Panc1 (cell line): ENCODE results near the gene PLAAT4. TPM values are rescaled to one million over a fixed set of nuclear protein-coding genes. Genes with fewer than 3 reads are reported as not detected.

Experiments
- ATAC-seq: fragments of 200-7000 bp; cut with Tn5 transposase; 2 replicates; pipeline ENCODE4 v1.9.1; 2020; ENCODE audit warnings: mild to moderate bottlenecking, moderate library complexity
- BruUV-seq: library from RNA; stranded (reverse); fragments of 400-500 nt; replicated peaks from 2 replicates; lab custom pipeline; 2021; lab: Mats Ljungman, UMichigan
- CTCF ChIA-PET: fragments of 300-600 bp; sonication (Branson Sonifier 250); formaldehyde crosslinking; loops from one replicate; lab custom pipeline; 2022; ENCODE audit warnings: antibody characterized with exemption; lab: Charles Lee
- POLR2A ChIA-PET: fragments of 300-600 bp; sonication (Branson Sonifier 250); formaldehyde crosslinking; loops from one replicate; lab custom pipeline; 2022; ENCODE audit warnings: antibody characterized with exemption; lab: Charles Lee
- DNase-seq: peaks from one replicate; pipeline ENCODE4 v3.0.0-alpha.2; 2010; ENCODE audit warnings: low read depth, low spot score
- H3K27ac ChIP-seq: 2 replicates; pipeline ENCODE4 v1.5.1; 2011; ENCODE audit warnings: mild to moderate bottlenecking, low read length, inconsistent platforms
- H3K27me3 ChIP-seq: fragments of 200-500 bp; sonication (Bioruptor generic); 2 replicates; pipeline ENCODE4 v1.6.0; 2014; ENCODE audit warnings: low read length, inconsistent platforms; ENCODE audit not compliant: control insufficient read depth, insufficient read depth
- H3K36me3 ChIP-seq: fragments of 200-500 bp; sonication (Bioruptor generic); 2 replicates; pipeline ENCODE4 v1.5.1; 2014; ENCODE audit warnings: inconsistent platforms, mild to moderate bottlenecking, low read length, moderate library complexity; ENCODE audit not compliant: control insufficient read depth, insufficient read depth
- H3K4me1 ChIP-seq: 2 replicates; pipeline ENCODE4 v1.5.1; 2011; ENCODE audit warnings: inconsistent platforms, mild to moderate bottlenecking, low read length, moderate library complexity; ENCODE audit not compliant: control insufficient read depth, insufficient read depth
- H3K4me3 ChIP-seq, 2 experiments: 2 replicates each; pipeline ENCODE4 v1.5.1; 2011 to 2012; ENCODE audit warnings: low read depth in 2 of 2, low read length in 2 of 2, mild to moderate bottlenecking in 2 of 2, inconsistent platforms in 1 of 2, moderate library complexity in 1 of 2
- H3K9me3 ChIP-seq: fragments of 200-500 bp; sonication (Bioruptor generic); 2 replicates; pipeline ENCODE4 v1.5.1; 2014; ENCODE audit warnings: low read depth, mild to moderate bottlenecking, inconsistent platforms, low read length, moderate library complexity; ENCODE audit not compliant: control insufficient read depth, insufficient read depth
- POLR2AphosphoS5 ChIP-seq: IDR thresholded peaks from 2 replicates; pipeline ENCODE4 v1.6.1; 2012; ENCODE audit warnings: mild to moderate bottlenecking, low read depth, low read length, moderate library complexity
- SIN3A ChIP-seq: IDR thresholded peaks from 2 replicates; pipeline ENCODE4 v1.6.1; 2012; ENCODE audit warnings: low read depth, mild to moderate bottlenecking, low read length, moderate library complexity, borderline replicate concordance; ENCODE audit not compliant: insufficient read depth
- TCF7L2 ChIP-seq: IDR thresholded peaks from 2 replicates; pipeline ENCODE4 v1.6.1; 2011; ENCODE audit warnings: mild to moderate bottlenecking, low read depth, low read length, inconsistent platforms
- in situ Hi-C: cut with HindIII; loops from 2 replicates; pipeline ENCODE4 v1.10.0; 2016; ENCODE audit warnings: low sequenced_read_pairs, low pct_unique_long_range_greater_than_20kb
- intact Hi-C: fragments of 100-400 bp; cut with micrococcal nuclease; formaldehyde crosslinking; loops from one replicate; pipeline ENCODE4 v1.10.0; 2022; ENCODE audit not compliant: unreplicated experiment
- total RNA-seq: library from RNA; stranded (reverse); gene quantifications from one replicate; pipeline ENCODE4 v1.2.1, GENCODE V29; 2021; ENCODE audit not compliant: unreplicated experiment
- TF ChIP-seq, protein P1 (sequence below): fragments of 450-650 bp; IDR thresholded peaks from 2 replicates; pipeline ENCODE4 v1.5.1; 2017; ENCODE audit warnings: mild to moderate bottlenecking
- TF ChIP-seq, protein P2 (sequence below), 2 experiments: IDR thresholded peaks; 2 replicates each; pipeline ENCODE4 v1.6.1; 2011 to 2012; ENCODE audit warnings: low read depth in 2 of 2, control low read depth in 1 of 2, low read length in 1 of 2, mild to moderate bottlenecking in 1 of 2, moderate library complexity in 1 of 2; ENCODE audit not compliant: insufficient read depth in 1 of 2

PLAAT4 gene
- total RNA-seq, 1 experiment from 2014 or later = 15.2 TPM

- DNase-seq (no peak), ATAC-seq (no peak)
- no peak overlapping the region for H3K27ac ChIP-seq
- no peaks in the 10 kb centered on the region for H3K36me3 ChIP-seq
- H3K4me3 ChIP-seq = no peak overlapping the region
- no peaks in the 10 kb centered on the region for H3K27me3 ChIP-seq
- in situ Hi-C loops = no loop called here
- no TSS peak for BruUV-seq
- H3K4me1 ChIP-seq = no peaks in the 10 kb centered on the region
- CTCF ChIA-PET = no interaction called here
- POLR2A ChIA-PET = no interaction called here
- TF ChIP-seq SIN3A = no peak
- TF ChIP-seq, protein P1, sequence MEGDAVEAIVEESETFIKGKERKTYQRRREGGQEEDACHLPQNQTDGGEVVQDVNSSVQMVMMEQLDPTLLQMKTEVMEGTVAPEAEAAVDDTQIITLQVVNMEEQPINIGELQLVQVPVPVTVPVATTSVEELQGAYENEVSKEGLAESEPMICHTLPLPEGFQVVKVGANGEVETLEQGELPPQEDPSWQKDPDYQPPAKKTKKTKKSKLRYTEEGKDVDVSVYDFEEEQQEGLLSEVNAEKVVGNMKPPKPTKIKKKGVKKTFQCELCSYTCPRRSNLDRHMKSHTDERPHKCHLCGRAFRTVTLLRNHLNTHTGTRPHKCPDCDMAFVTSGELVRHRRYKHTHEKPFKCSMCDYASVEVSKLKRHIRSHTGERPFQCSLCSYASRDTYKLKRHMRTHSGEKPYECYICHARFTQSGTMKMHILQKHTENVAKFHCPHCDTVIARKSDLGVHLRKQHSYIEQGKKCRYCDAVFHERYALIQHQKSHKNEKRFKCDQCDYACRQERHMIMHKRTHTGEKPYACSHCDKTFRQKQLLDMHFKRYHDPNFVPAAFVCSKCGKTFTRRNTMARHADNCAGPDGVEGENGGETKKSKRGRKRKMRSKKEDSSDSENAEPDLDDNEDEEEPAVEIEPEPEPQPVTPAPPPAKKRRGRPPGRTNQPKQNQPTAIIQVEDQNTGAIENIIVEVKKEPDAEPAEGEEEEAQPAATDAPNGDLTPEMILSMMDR = no peak
- TF ChIP-seq POLR2AphosphoS5 = no peak
- TF ChIP-seq TCF7L2 = no peak
- TF ChIP-seq, protein P2, sequence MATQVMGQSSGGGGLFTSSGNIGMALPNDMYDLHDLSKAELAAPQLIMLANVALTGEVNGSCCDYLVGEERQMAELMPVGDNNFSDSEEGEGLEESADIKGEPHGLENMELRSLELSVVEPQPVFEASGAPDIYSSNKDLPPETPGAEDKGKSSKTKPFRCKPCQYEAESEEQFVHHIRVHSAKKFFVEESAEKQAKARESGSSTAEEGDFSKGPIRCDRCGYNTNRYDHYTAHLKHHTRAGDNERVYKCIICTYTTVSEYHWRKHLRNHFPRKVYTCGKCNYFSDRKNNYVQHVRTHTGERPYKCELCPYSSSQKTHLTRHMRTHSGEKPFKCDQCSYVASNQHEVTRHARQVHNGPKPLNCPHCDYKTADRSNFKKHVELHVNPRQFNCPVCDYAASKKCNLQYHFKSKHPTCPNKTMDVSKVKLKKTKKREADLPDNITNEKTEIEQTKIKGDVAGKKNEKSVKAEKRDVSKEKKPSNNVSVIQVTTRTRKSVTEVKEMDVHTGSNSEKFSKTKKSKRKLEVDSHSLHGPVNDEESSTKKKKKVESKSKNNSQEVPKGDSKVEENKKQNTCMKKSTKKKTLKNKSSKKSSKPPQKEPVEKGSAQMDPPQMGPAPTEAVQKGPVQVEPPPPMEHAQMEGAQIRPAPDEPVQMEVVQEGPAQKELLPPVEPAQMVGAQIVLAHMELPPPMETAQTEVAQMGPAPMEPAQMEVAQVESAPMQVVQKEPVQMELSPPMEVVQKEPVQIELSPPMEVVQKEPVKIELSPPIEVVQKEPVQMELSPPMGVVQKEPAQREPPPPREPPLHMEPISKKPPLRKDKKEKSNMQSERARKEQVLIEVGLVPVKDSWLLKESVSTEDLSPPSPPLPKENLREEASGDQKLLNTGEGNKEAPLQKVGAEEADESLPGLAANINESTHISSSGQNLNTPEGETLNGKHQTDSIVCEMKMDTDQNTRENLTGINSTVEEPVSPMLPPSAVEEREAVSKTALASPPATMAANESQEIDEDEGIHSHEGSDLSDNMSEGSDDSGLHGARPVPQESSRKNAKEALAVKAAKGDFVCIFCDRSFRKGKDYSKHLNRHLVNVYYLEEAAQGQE (IDR thresholded peaks at IDR 0.05; ENCODE audit: insufficient read depth in 1 of 2, low read depth in 2 of 2, low read length in 1 of 2) = no peak
- no peaks in the 10 kb centered on the region for H3K9me3 ChIP-seq
- intact Hi-C loops = no loop called here
These were observed 23.8 kb upstream of the PLAAT4 start for GRCh38 chr11:63512816-63513215.

DNA sequence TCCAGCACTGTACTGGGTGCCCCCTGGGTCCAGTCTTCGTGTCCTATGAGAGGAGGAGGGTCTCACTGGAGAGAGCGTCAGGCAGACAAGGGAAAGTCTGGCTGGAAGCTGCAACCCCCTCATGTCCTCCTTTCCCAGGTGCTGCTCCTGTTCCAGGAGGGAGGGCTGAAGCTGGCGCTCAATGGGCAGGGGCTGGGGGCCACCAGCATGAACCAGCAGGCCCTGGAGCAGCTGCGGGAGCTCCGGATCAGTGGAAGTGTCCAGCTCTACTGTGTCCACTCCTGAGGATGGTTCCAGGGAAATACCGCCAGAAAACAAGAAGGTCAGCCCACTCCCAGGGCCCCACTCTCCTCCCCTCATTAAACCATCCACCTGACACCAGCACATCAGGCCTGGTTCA, 20.5 kb upstream of the PLAAT4 start:
- H3K27ac ChIP-seq = no peak overlapping the region
- H3K4me1 ChIP-seq = no peaks in the 10 kb centered on the region
- H3K36me3 ChIP-seq = no peaks in the 10 kb centered on the region
- no peaks in the 10 kb centered on the region for H3K9me3 ChIP-seq
- no TSS peak for BruUV-seq
- H3K4me3 ChIP-seq = no peak overlapping the region
- intact Hi-C loops (no loop called here), in situ Hi-C loops (no loop called here)
- CTCF ChIA-PET = interaction anchor here (0.5 kb wide), 1 partner anchor 8 kb away, joined by 8 read pairs; no protein-coding TSS in a partner anchor
- no peak for ATAC-seq
- H3K27me3 ChIP-seq = no peaks in the 10 kb centered on the region
- DNase-seq = no peak
- TF ChIP-seq POLR2AphosphoS5 = no peak
- TF ChIP-seq SIN3A = no peak
- TF ChIP-seq TCF7L2 = no peak
- TF ChIP-seq, protein P1 = no peak
- TF ChIP-seq, protein P2 (IDR thresholded peaks at IDR 0.05; ENCODE audit: insufficient read depth in 1 of 2, low read depth in 2 of 2, low read length in 1 of 2) = no peak
- POLR2A ChIA-PET = no interaction called here
